Kidney epithelial cell (primary cell): ENCODE data around the gene PRC1. TPM values are rescaled to one million over a fixed set of nuclear protein-coding genes. Genes with fewer than 3 reads are reported as not detected.
"Not testable (repeated sequence)": the region's sequence is repeated elsewhere in the genome, so short reads cannot be mapped to it uniquely, and the experiment has no call there.

Experiments
- DNase-seq: peaks from one replicate; pipeline ENCODE4 v3.0.0-alpha.2; 2010; ENCODE audit warnings: low read depth
- H3K27me3 ChIP-seq: 2 replicates; pipeline ENCODE4 v1.6.0; 2011; ENCODE audit warnings: low read length; ENCODE audit not compliant: control insufficient read depth, insufficient read depth
- H3K36me3 ChIP-seq: 2 replicates; pipeline ENCODE4 v1.5.1; 2011; ENCODE audit warnings: low read length; ENCODE audit not compliant: control insufficient read depth, insufficient read depth
- H3K4me3 ChIP-seq: 2 replicates; pipeline ENCODE4 v1.5.1; 2011; ENCODE audit warnings: low read depth, mild to moderate bottlenecking, control low read depth, low read length
- total RNA-seq: library from RNA; depleted of rRNA; stranded (reverse); fragments of >200 nt; gene quantifications from 2 replicates; pipeline ENCODE4 v1.2.3, GENCODE V29; 2015
- TF ChIP-seq, protein P1 (sequence below): IDR thresholded peaks from 2 replicates; pipeline ENCODE4 v1.5.1; 2011; ENCODE audit warnings: mild to moderate bottlenecking, moderate library complexity, low read length, control low read depth, inconsistent platforms; ENCODE audit not compliant: insufficient read depth, poor library complexity, severe bottlenecking

Gene PRC1
- total RNA-seq, 1 donor from 2014 or later = 17.0 TPM

DNA sequence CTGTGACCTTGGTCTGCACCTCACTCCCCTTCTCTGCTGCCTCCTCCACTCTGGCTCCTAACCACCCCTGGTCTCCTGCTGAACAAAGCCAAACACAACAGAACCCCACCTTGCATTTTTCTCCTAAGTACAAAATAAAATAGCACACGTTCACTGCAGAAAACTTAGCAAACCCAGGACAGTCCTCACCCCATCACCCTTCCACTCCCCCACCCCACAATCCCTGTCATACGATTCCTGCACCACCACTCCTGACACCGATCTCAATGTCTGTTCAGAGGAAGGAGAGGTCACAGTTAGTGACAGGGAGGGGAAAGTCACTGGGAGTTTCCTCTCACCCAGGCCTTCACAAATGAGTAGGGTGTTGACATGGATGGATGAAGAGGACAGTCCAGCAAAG lies 23.8 kb upstream of the PRC1 start:
- peaks cover 1% of the 10 kb centered on the region for H3K36me3 ChIP-seq
- DNase-seq = no peak
- TF ChIP-seq, protein P1, sequence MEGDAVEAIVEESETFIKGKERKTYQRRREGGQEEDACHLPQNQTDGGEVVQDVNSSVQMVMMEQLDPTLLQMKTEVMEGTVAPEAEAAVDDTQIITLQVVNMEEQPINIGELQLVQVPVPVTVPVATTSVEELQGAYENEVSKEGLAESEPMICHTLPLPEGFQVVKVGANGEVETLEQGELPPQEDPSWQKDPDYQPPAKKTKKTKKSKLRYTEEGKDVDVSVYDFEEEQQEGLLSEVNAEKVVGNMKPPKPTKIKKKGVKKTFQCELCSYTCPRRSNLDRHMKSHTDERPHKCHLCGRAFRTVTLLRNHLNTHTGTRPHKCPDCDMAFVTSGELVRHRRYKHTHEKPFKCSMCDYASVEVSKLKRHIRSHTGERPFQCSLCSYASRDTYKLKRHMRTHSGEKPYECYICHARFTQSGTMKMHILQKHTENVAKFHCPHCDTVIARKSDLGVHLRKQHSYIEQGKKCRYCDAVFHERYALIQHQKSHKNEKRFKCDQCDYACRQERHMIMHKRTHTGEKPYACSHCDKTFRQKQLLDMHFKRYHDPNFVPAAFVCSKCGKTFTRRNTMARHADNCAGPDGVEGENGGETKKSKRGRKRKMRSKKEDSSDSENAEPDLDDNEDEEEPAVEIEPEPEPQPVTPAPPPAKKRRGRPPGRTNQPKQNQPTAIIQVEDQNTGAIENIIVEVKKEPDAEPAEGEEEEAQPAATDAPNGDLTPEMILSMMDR = no peak
- H3K27me3 ChIP-seq = no peaks in the 10 kb centered on the region
- no peak overlapping the region for H3K4me3 ChIP-seq

DNA sequence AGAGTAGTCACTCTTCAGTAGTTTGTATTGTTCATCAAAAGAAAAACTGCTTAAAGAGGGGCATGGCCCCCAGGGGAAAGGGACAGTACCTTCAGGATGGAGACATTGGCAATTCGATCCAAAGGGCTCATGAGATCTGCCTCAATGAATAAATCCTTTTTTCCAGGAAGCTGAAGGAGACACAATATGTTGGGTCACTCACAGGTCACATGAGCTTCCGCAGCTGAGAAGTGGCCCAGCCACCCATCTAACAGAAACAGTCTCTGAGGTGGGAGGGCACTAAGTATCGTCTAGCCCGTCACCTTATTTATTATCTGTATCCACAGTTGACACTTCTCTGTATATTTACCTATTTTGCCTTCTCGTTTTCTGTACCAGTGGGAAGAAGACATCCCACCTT lies 23.4 kb upstream of the PRC1 start:
- Histone ChIP-seq H3K36me3 (peaks cover 1% of the 10 kb centered on the region), H3K4me3 (no peak overlapping the region), H3K27me3 (no peaks in the 10 kb centered on the region)
- DNase-seq = no peak
- TF ChIP-seq, protein P1 = no peak

DNA sequence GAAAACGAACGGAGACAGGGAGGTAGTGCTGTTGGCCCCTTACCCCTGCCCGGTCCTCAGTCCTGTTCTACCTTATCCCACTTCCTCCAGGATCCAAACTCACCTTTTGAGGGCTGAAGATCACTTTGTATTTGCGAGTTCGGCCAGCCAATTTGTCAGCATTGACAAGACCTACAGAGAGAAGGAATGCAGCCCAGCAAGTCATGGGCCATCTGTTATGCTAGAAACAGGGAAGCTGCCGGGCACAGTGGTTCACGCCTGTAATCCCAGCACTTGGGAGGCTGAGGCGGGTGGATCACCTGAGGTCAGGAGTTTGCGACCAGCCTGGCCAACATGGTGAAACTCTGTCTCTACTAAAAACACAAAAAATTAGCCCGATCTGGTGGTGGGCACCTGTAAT lies 19.4 kb upstream of the PRC1 start:
- H3K4me3 ChIP-seq, DNase-seq, H3K36me3 ChIP-seq, H3K27me3 ChIP-seq: not testable (repeated sequence)

DNA sequence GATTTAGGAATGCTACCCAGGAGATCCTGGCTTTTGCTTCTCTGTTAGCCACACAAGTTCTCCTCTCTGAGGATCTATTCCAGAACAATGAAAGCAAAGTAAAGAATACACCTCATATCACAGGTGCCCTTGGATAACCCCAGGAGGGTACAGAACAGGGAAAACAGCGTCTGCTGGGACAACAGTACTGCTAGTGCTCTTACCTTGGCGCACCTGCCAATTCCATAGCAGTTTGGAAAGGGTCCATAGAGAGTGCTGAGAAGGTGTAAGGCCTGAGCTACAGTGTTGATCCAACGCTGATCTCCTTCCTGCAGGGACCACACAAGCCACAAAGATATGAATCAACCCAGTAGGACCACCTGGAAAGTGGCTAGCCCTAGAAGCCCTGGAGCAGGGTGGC lies 12.9 kb upstream of the PRC1 start:
- Histone ChIP-seq H3K4me3 (no peak overlapping the region), H3K36me3 (peaks cover 3% of the 10 kb centered on the region), H3K27me3 (no peaks in the 10 kb centered on the region)
- TF ChIP-seq, protein P1 = no peak
- DNase-seq = no peak

DNA sequence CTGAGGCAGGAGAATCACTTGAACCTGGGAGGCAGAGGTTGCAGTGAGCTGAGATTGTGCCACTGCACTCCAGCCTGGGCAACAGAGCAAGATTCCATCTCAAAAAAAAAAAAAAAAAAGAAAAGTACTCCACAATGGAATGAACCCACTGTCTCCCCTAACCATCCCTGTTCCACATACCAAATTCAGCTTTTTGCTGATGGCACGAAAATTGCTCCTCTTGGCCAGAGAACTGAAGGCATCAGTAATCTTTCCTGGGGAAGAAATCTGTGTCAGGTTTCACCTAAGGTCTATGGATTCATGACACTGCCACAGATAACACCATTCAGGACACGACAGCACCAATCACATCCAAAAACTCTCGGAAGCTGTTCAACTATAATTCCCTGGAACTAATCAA lies 6.9 kb upstream of the PRC1 start:
- TF ChIP-seq, protein P1 = no peak
- DNase-seq = no peak
- H3K4me3 ChIP-seq = no peak overlapping the region
- no peaks in the 10 kb centered on the region for H3K36me3 ChIP-seq
- H3K27me3 ChIP-seq = no peaks in the 10 kb centered on the region

DNA sequence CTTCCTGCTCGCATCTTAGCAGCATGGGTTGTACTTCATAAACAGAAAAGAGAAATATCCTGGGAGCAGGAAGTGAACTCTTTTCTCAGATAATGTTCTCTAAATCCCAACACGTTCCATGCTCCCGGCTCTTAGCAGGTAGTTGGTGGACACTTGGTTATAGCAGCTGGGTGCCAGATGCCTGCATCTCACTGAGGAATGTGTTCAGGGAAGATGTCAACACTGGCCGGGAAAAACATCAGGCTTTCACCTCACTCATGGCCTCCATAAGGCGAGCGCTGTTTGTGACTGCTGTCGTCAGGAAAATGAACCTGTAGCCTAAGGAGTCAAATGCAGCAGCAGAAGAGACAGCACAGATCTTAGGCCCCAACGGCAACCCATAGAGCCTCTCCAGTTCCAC lies 4.4 kb upstream of the PRC1 start:
- TF ChIP-seq, protein P1 = no peak
- Histone ChIP-seq H3K4me3 (no peak overlapping the region), H3K36me3 (no peaks in the 10 kb centered on the region), H3K27me3 (no peaks in the 10 kb centered on the region)
- no peak for DNase-seq
